H1 (cell line): Measurements from ENCODE around the gene DRC3.

Experiments
- BRCA1 ChIP-seq: IDR thresholded peaks from 2 replicates; pipeline ENCODE4 v1.6.1; 2012; ENCODE audit warnings: low read depth, low read length, improper control_type of control experiment
- CTCF ChIP-seq, 3 experiments: IDR thresholded peaks; 1 replicate in 2 of 3; 2 replicates in 1 of 3; pipeline versions ENCODE4 v1.5.1 to v1.6.1; 2011; ENCODE audit warnings: low read length in 3 of 3, mild to moderate bottlenecking in 3 of 3, inconsistent platforms in 2 of 3, low read depth in 1 of 3, moderate library complexity in 1 of 3; ENCODE audit not compliant: insufficient read depth in 1 of 3; ENCODE audit errors: control extremely low read depth in 1 of 3
- E2F6 ChIP-seq: IDR thresholded peaks from 2 replicates; pipeline ENCODE4 v1.6.1; 2012; ENCODE audit warnings: inconsistent platforms
- POLR2AphosphoS5 ChIP-seq: IDR thresholded peaks from 2 replicates; pipeline ENCODE4 v1.6.1; 2011; ENCODE audit warnings: low read depth, low read length
- RFX5 ChIP-seq: IDR thresholded peaks from 2 replicates; pipeline ENCODE4 v1.6.1; 2011; ENCODE audit warnings: low read depth, low read length, improper control_type of control experiment, borderline replicate concordance
- SIX5 ChIP-seq: IDR thresholded peaks from 2 replicates; pipeline ENCODE4 v1.6.1; 2011; ENCODE audit warnings: mild to moderate bottlenecking, low read depth, low read length

- no peak for TF ChIP-seq CTCF (IDR thresholded peaks at IDR 0.05; ENCODE audit: control extremely low read depth in 1 of 3, insufficient read depth in 1 of 3, low read depth in 1 of 3, low read length in 3 of 3)
- no peak for TF ChIP-seq BRCA1
- no peak for TF ChIP-seq POLR2AphosphoS5
- TF ChIP-seq E2F6 = no peak
- TF ChIP-seq RFX5 = no peak
- no peak for TF ChIP-seq SIX5
These were observed 26.3 kb downstream of the DRC3 start for GRCh38 chr17:17998934-17999333.
